Body of pancreas (tissue), 4 donors: ENCODE data around the gene SH3PXD2A.

Experiments used
- CTCF ChIP-seq, 7 experiments: fragments of 450-650 bp in 4 of 7; fragments of 200-600 bp in 3 of 7; sonication (generic) in 3 of 7; IDR thresholded peaks; one replicate each; pipeline ENCODE4 v1.5.1; 2016 to 2019; ENCODE audit warnings: antibody characterized with exemption in 7 of 7
- POLR2A ChIP-seq, 3 donors: fragments of 450-650 bp; IDR thresholded peaks; one replicate each; pipeline ENCODE4 v1.6.1; 2016; ENCODE audit warnings: antibody characterized with exemption in 3 of 3, mild to moderate bottlenecking in 2 of 3

GRCh38 chr10:103761075-103761920 lies 94.1 kb downstream of the SH3PXD2A start:
- TF ChIP-seq CTCF (IDR thresholded peaks at IDR 0.05) (peak in 3 of 7 experiments; percentile 12 to 30 (median 19)), POLR2A (IDR thresholded peaks at IDR 0.05) (no peak)
